K562 (cell line): ENCODE results near the gene HEMK1. TPM values are rescaled to one million over a fixed set of nuclear protein-coding genes. Genes with fewer than 3 reads are reported as not detected.
A peak's percentile ranks its signal among the peaks of the same experiment; 100 is the strongest.

ENCODE experiments used
- ARID2 ChIP-seq: fragments of 450-650 bp; IDR thresholded peaks from 2 replicates; pipeline ENCODE4 v1.6.1; 2017; ENCODE audit warnings: antibody characterized with exemption, mild to moderate bottlenecking
- BACH1 ChIP-seq: fragments of 200-800 bp; sonication (Bioruptor generic); IDR thresholded peaks from 2 replicates; pipeline ENCODE4 v1.6.1; 2016; ENCODE audit warnings: missing genetic modification characterization, missing compliant biosample characterization
- E2F4 ChIP-seq: sonication (generic); formaldehyde crosslinking; IDR thresholded peaks from 2 replicates; pipeline ENCODE4 v1.8.0; 2022; ENCODE audit warnings: mild to moderate bottlenecking, low read depth, missing genetic modification reagents
- ELK1 ChIP-seq: sonication (generic); formaldehyde crosslinking; IDR thresholded peaks from 2 replicates; pipeline ENCODE4 v1.8.1; 2022; ENCODE audit warnings: missing genetic modification reagents
- ETV1 ChIP-seq: fragments of 450-650 bp; conservative IDR thresholded peaks from 2 replicates; pipeline ENCODE4 v1.6.1; 2016; ENCODE audit warnings: missing genetic modification characterization, control low read depth, low read depth, missing compliant biosample characterization
- HMGXB4 ChIP-seq: sonication (generic); formaldehyde crosslinking; IDR thresholded peaks from 2 replicates; pipeline ENCODE4 v1.8.1; 2023; ENCODE audit warnings: mild to moderate bottlenecking, missing genetic modification reagents
- MAZ ChIP-seq, 2 experiments: fragments of 450-650 bp in 1 of 2; sonication (generic) in 1 of 2; formaldehyde crosslinking; IDR thresholded peaks in 1 of 2; conservative IDR thresholded peaks in 1 of 2; 2 replicates each; pipeline versions ENCODE4 v1.4.0 to v1.5.0; 2020; ENCODE audit warnings: mild to moderate bottlenecking in 1 of 2, missing genetic modification reagents in 1 of 2
- NCOA1 ChIP-seq: fragments of 450-650 bp; IDR thresholded peaks from 2 replicates; pipeline ENCODE4 v1.6.1; 2016; ENCODE audit warnings: low read depth
- NKRF ChIP-seq: fragments of 450-650 bp; IDR thresholded peaks from 2 replicates; pipeline ENCODE4 v1.6.1; 2016; ENCODE audit warnings: borderline replicate concordance
- PBX2 ChIP-seq, 2 experiments: IDR thresholded peaks in 1 of 2; conservative IDR thresholded peaks in 1 of 2; 2 replicates each; pipeline ENCODE4 v1.6.1; 2016; ENCODE audit warnings: low read depth in 2 of 2, mild to moderate bottlenecking in 1 of 2, missing compliant biosample characterization in 1 of 2, missing genetic modification characterization in 1 of 2, moderate library complexity in 1 of 2
- POLR2G ChIP-seq: fragments of 200-400 bp; formaldehyde crosslinking; IDR thresholded peaks from 2 replicates; pipeline ENCODE4 v1.6.1; 2017; ENCODE audit warnings: low read depth, mild to moderate bottlenecking, antibody characterized with exemption, low read length, moderate library complexity
- RCOR1 ChIP-seq, 2 experiments: IDR thresholded peaks; 2 replicates each; pipeline ENCODE4 v1.6.1; 2012; ENCODE audit warnings: low read depth in 2 of 2, low read length in 2 of 2, borderline replicate concordance in 1 of 2, improper control_type of control experiment in 1 of 2
- RFX7 ChIP-seq: fragments of 250-450 bp; sonication (Bioruptor Pico); IDR thresholded peaks from 2 replicates; pipeline ENCODE4 v1.5.1; 2021; ENCODE audit warnings: mild to moderate bottlenecking
- ZNF280A ChIP-seq: fragments of 450-650 bp; IDR thresholded peaks from 2 replicates; pipeline ENCODE4 v1.6.1; 2018; ENCODE audit warnings: mild to moderate bottlenecking, low read depth; ENCODE audit not compliant: partially characterized antibody
- ZNF384 ChIP-seq: IDR thresholded peaks from 2 replicates; pipeline ENCODE4 v1.6.1; 2012; ENCODE audit warnings: low read depth, low read length, improper control_type of control experiment
- polyA plus RNA-seq, 8 experiments: library from polyadenylated mRNA; depleted of rRNA in 4 of 8; stranded (reverse) in 5 of 8; unstranded in 3 of 8; fragments of >200 nt; fragmentation: Nextera tagmentation in 2 of 8; fragmentation: Illumina TruSeq in 1 of 8; extraction: Ambion mirVana in 2 of 8; extraction: Trizol in 1 of 8; gene quantifications; 2 replicates each; pipeline versions ENCODE4 v1.2.1 to v1.2.3, GENCODE V29; 2011 to 2014; ENCODE audit warnings: inconsistent platforms in 1 of 8, missing spikeins in 1 of 8
- total RNA-seq, 7 experiments: library from RNA; depleted of rRNA in 6 of 7; stranded (reverse); fragments of >200 nt in 6 of 7; fragmentation: Illumina TruSeq in 2 of 7; extraction: Trizol in 2 of 7; gene quantifications; 2 replicates each; pipeline versions ENCODE4 v1.2.1 to v1.2.3, GENCODE V29; 2011 to 2021; ENCODE audit warnings: low replicate concordance in 1 of 7

The HEMK1 gene
- total and polyA plus RNA-seq, 9 of the 15 experiments (the other 6 are each of a cell fraction or from before 2014, with no cell fraction given), result 2.0 to 16.8 (median 11.4) TPM

GRCh38 chr3:50617096-50617791, 47.9 kb downstream of the HEMK1 start, which contains the start of gene MAPKAPK3 (continued):
- TF ChIP-seq E2F4 (CRISPR knock-in tag), result no peak
- TF ChIP-seq HMGXB4 (CRISPR knock-in tag), result no peak
- no peak for TF ChIP-seq ELK1 (CRISPR knock-in tag)
- TF ChIP-seq ZNF384, result no peak
- TF ChIP-seq POLR2G, result peak; percentile 78
- peak in 1 of 2 experiments; percentile 77; a peak in 2 of 4 replicates for TF ChIP-seq MAZ (CRISPR knock-in tag; conservative IDR thresholded peaks at IDR 0.05 in 1 of 2, IDR thresholded peaks at IDR 0.05 in 1 of 2)
- TF ChIP-seq ZNF280A, result no peak
- no peak for TF ChIP-seq BACH1 (tag)
- no peak for TF ChIP-seq RCOR1 (IDR thresholded peaks at IDR 0.05; ENCODE audit: borderline replicate concordance in 1 of 2, low read depth in 2 of 2, low read length in 2 of 2)
- peak; percentile 25; the same call in 1 of the 2 replicates for TF ChIP-seq NKRF
- no peak for TF ChIP-seq ARID2
- TF ChIP-seq PBX2 (CRISPR knock-in tag; IDR thresholded peaks at IDR 0.05; ENCODE audit: low read depth), result no peak
- TF ChIP-seq PBX2 (tag; conservative IDR thresholded peaks at IDR 0.05; ENCODE audit: low read depth), result no peak
- no peak for TF ChIP-seq NCOA1
- TF ChIP-seq ETV1, result no peak
- TF ChIP-seq RFX7 (CRISPR knock-in tag), result no peak
